Fibroblast of lung (primary cell): ENCODE data around the gene SLC27A1. TPM values are rescaled to one million over a fixed set of nuclear protein-coding genes. Genes with fewer than 3 reads are reported as not detected.
A peak's percentile ranks its signal among the peaks of the same experiment; 100 is the strongest.

Experiments used
- DNase-seq, 2 donors: peaks; one replicate each; pipeline versions ENCODE4 v3.0.0 to v3.0.0-alpha.2; 2010; ENCODE audit warnings: low read depth in 2 of 2
- H2AFZ ChIP-seq: 2 replicates; pipeline ENCODE4 v1.5.1; 2012; ENCODE audit warnings: low read length, control low read depth, inconsistent platforms
- H3K27ac ChIP-seq: 2 replicates; pipeline ENCODE4 v1.5.1; 2011; ENCODE audit warnings: low read length, control low read depth; ENCODE audit not compliant: insufficient read depth
- H3K27me3 ChIP-seq: 2 replicates; pipeline ENCODE4 v1.5.1; 2011; ENCODE audit warnings: mild to moderate bottlenecking, low read length; ENCODE audit not compliant: control insufficient read depth, insufficient read depth
- H3K36me3 ChIP-seq: 2 replicates; pipeline ENCODE4 v1.5.1; 2011; ENCODE audit warnings: low read length; ENCODE audit not compliant: control insufficient read depth, insufficient read depth
- H3K4me1 ChIP-seq: 2 replicates; pipeline ENCODE4 v1.5.1; 2011; ENCODE audit warnings: low read length; ENCODE audit not compliant: control insufficient read depth, insufficient read depth; ENCODE audit errors: extremely low read depth
- H3K4me2 ChIP-seq: 2 replicates; pipeline ENCODE4 v1.5.1; 2011; ENCODE audit warnings: low read length, control low read depth; ENCODE audit not compliant: insufficient read depth; ENCODE audit errors: extremely low read depth
- H3K4me3 ChIP-seq, 4 experiments: fragments of 200-600 bp in 1 of 4; sonication (generic) in 1 of 4; replicated peaks in 1 of 4; 2 replicates each; pipeline ENCODE4 v1.5.1; 2011 to 2016; ENCODE audit warnings: low read length in 4 of 4, low read depth in 3 of 4, mild to moderate bottlenecking in 3 of 4, control low read depth in 2 of 4, inconsistent platforms in 1 of 4, mixed read lengths in 1 of 4; ENCODE audit not compliant: insufficient read depth in 1 of 4; ENCODE audit errors: control extremely low read depth in 1 of 4
- H3K79me2 ChIP-seq: 2 replicates; pipeline ENCODE4 v1.5.1; 2012; ENCODE audit warnings: mild to moderate bottlenecking, low read length, inconsistent platforms; ENCODE audit not compliant: control insufficient read depth, insufficient read depth
- H3K9ac ChIP-seq: 2 replicates; pipeline ENCODE4 v1.5.1; 2011; ENCODE audit warnings: mild to moderate bottlenecking, low read length, control low read depth; ENCODE audit not compliant: insufficient read depth
- H3K9me3 ChIP-seq: 2 replicates; pipeline ENCODE4 v1.5.1; 2012; ENCODE audit warnings: low read depth, low read length; ENCODE audit not compliant: control insufficient read depth, insufficient read depth
- H4K20me1 ChIP-seq: 2 replicates; pipeline ENCODE4 v1.5.1; 2011; ENCODE audit warnings: low read length; ENCODE audit not compliant: control insufficient read depth, insufficient read depth; ENCODE audit errors: extremely low read depth
- CTCF ChIP-seq, 2 donors: IDR thresholded peaks in 1 of 2; conservative IDR thresholded peaks in 1 of 2; 1 replicate in 1 of 2; 2 replicates in 1 of 2; pipeline ENCODE4 v1.5.1; 2011 to 2012; ENCODE audit warnings: low read length in 2 of 2, control low read depth in 1 of 2, inconsistent platforms in 1 of 2, low read depth in 1 of 2, mild to moderate bottlenecking in 1 of 2
- EZH2 ChIP-seq: IDR thresholded peaks from 2 replicates; pipeline ENCODE4 v1.5.1; 2012; ENCODE audit warnings: low read length, control low read depth, mild to moderate bottlenecking; ENCODE audit errors: missing control alignments
- polyA plus RNA-seq, 2 donors: library from polyadenylated mRNA; depleted of rRNA in 1 of 2; stranded (reverse) in 1 of 2; unstranded in 1 of 2; fragments of >200 nt; gene quantifications; 2 replicates each; pipeline ENCODE4 v1.2.1, GENCODE V29; 2011 to 2012; ENCODE audit warnings: missing spikeins in 1 of 2
- total RNA-seq: library from RNA; depleted of rRNA; stranded (reverse); fragments of >200 nt; gene quantifications from 2 replicates; pipeline ENCODE4 v1.2.1, GENCODE V29; 2014

Gene SLC27A1
- total and polyA plus RNA-seq, 2 donors (not counting 1 experiment from before 2014, with no cell fraction given), result 4.0 to 25.3 TPM

- peak; percentile 92 to 96 for DNase-seq
- TF ChIP-seq CTCF (conservative IDR thresholded peaks at IDR 0.05 in 1 of 2, IDR thresholded peaks at IDR 0.05 in 1 of 2; ENCODE audit: low read depth in 1 of 2, low read length in 2 of 2) (no peak), EZH2 (no peak)
- Histone ChIP-seq H3K4me1 (peaks cover 8% of the 10 kb centered on the region), H3K9ac (no peak overlapping the region), H3K9me3 (no peaks in the 10 kb centered on the region), H3K4me3 (peak overlapping the region in 2 of 4 experiments; percentile 15 to 25), H3K27me3 (no peaks in the 10 kb centered on the region), H3K79me2 (peaks cover 20% of the 10 kb centered on the region), H3K36me3 (no peaks in the 10 kb centered on the region), H2AFZ (peak overlapping the region; percentile 50), H3K4me2 (peak overlapping the region; percentile 63), H3K27ac (peak overlapping the region; percentile 68), H4K20me1 (no peaks in the 10 kb centered on the region)
Observed at GRCh38 chr19:17553256-17553655, 82.9 kb downstream of the SLC27A1 start.

GRCh38 chr19:17554968-17555479 lies 84.7 kb downstream of the SLC27A1 start:
- Histone ChIP-seq H2AFZ (peak overlapping the region; percentile 80), H3K36me3 (peaks cover 6% of the 10 kb centered on the region), H3K27me3 (no peaks in the 10 kb centered on the region), H3K9me3 (no peaks in the 10 kb centered on the region), H3K27ac (peak overlapping the region; percentile 56), H3K79me2 (peaks cover 20% of the 10 kb centered on the region), H4K20me1 (no peaks in the 10 kb centered on the region), H3K4me2 (peak overlapping the region; percentile 84), H3K4me3 (peak overlapping the region; percentile 34 to 91 (median 46)), H3K4me1 (peaks cover 8% of the 10 kb centered on the region), H3K9ac (peak overlapping the region; percentile 32)
- no peak for DNase-seq
- TF ChIP-seq EZH2, result no peak
- no peak for TF ChIP-seq CTCF (conservative IDR thresholded peaks at IDR 0.05 in 1 of 2, IDR thresholded peaks at IDR 0.05 in 1 of 2; ENCODE audit: low read depth in 1 of 2, low read length in 2 of 2)

GRCh38 chr19:17555480-17555928 lies 85.2 kb downstream of the SLC27A1 start, which contains the start of gene COLGALT1:
TSS of gene COLGALT1 (plus strand) at chr19:17555649. CDS start at chr19:17555714, 65 bp downstream.
- H3K79me2 ChIP-seq, result peaks cover 20% of the 10 kb centered on the region
- TF ChIP-seq CTCF (conservative IDR thresholded peaks at IDR 0.05 in 1 of 2, IDR thresholded peaks at IDR 0.05 in 1 of 2; ENCODE audit: low read depth in 1 of 2, low read length in 2 of 2) (no peak), EZH2 (no peak)
- H3K4me1 ChIP-seq, result peaks cover 8% of the 10 kb centered on the region
- peak; percentile 93 to 96 for DNase-seq
- peak within 1 kb of the TSS; percentile 79 for H3K27ac ChIP-seq
- peak within 1 kb of the TSS; percentile 84 for H3K4me2 ChIP-seq
- peak within 1 kb of the TSS; percentile 80 for H2AFZ ChIP-seq
- peak within 1 kb of the TSS; percentile 83 to 96 (median 92) for H3K4me3 ChIP-seq
- no peaks in the 10 kb centered on the region for H4K20me1 ChIP-seq
- no peaks in the 10 kb centered on the region for H3K27me3 ChIP-seq
- peaks cover 11% of the 10 kb centered on the region for H3K36me3 ChIP-seq
- H3K9ac ChIP-seq, result peak within 1 kb of the TSS; percentile 81
- H3K9me3 ChIP-seq, result no peaks in the 10 kb centered on the region

Other genes starting within 250 kb of the SLC27A1 start
- gene OCEL1, start 244.3 kb upstream of the SLC27A1 start, total RNA-seq, result 2.6 and 4.6 TPM in 2 replicates
- gene OCEL1, start 244.3 kb upstream of the SLC27A1 start, polyA plus RNA-seq, result 4.5 and 8.8 TPM in 2 replicates
- gene NR2F6, start 224.6 kb upstream of the SLC27A1 start, total RNA-seq, result 37.0 and 42.4 TPM in 2 replicates
- 9.6 and 10.4 TPM in 2 replicates for gene NR2F6, start 224.6 kb upstream of the SLC27A1 start, polyA plus RNA-seq
- gene USHBP1, start 205.8 kb upstream of the SLC27A1 start, total RNA-seq, result under 0.01 TPM in 1 of 2 replicates, not detected in the other
- not detected in 2 replicates for gene USHBP1, start 205.8 kb upstream of the SLC27A1 start, polyA plus RNA-seq
- 74.3 and 79.4 TPM in 2 replicates for gene BABAM1, start 203.1 kb upstream of the SLC27A1 start, total RNA-seq
- 68.8 and 81.2 TPM in 2 replicates for gene BABAM1, start 203.1 kb upstream of the SLC27A1 start, polyA plus RNA-seq
- gene ANKLE1, start 188.6 kb upstream of the SLC27A1 start, total RNA-seq, result 0.17 and 0.26 TPM in 2 replicates
- gene ANKLE1, start 188.6 kb upstream of the SLC27A1 start, polyA plus RNA-seq, result 0.08 and 0.29 TPM in 2 replicates
- 10.3 and 16.8 TPM in 2 replicates for gene ABHD8, start 167.1 kb upstream of the SLC27A1 start, total RNA-seq
- 3.9 and 4.8 TPM in 2 replicates for gene ABHD8, start 167.1 kb upstream of the SLC27A1 start, polyA plus RNA-seq
- 44.8 and 48.3 TPM in 2 replicates for gene MRPL34, start 164.7 kb upstream of the SLC27A1 start, total RNA-seq
- gene MRPL34, start 164.7 kb upstream of the SLC27A1 start, polyA plus RNA-seq, result 27.5 and 38.8 TPM in 2 replicates
- 8.0 and 17.7 TPM in 2 replicates for gene DDA1, start 161.0 kb upstream of the SLC27A1 start, total RNA-seq
- 42.6 and 63.9 TPM in 2 replicates for gene DDA1, start 161.0 kb upstream of the SLC27A1 start, polyA plus RNA-seq
- 5.9 TPM in 2 replicates for gene ANO8, start 135.7 kb upstream of the SLC27A1 start, total RNA-seq
- gene ANO8, start 135.7 kb upstream of the SLC27A1 start, polyA plus RNA-seq, result 1.1 and 1.8 TPM in 2 replicates
- gene GTPBP3, start 133.0 kb upstream of the SLC27A1 start, total RNA-seq, result 11.1 and 17.2 TPM in 2 replicates
- gene GTPBP3, start 133.0 kb upstream of the SLC27A1 start, polyA plus RNA-seq, result 3.7 and 5.4 TPM in 2 replicates
- not detected in 2 replicates for gene PLVAP, start 93.2 kb upstream of the SLC27A1 start, total RNA-seq
- not detected in 2 replicates for gene PLVAP, start 93.2 kb upstream of the SLC27A1 start, polyA plus RNA-seq
- not detected in 2 replicates for gene CCDC194, start 76.3 kb upstream of the SLC27A1 start, total RNA-seq
- gene CCDC194, start 76.3 kb upstream of the SLC27A1 start, polyA plus RNA-seq, result not detected in 2 replicates
- 4.3 and 4.6 TPM in 2 replicates for gene BST2, start 64.9 kb upstream of the SLC27A1 start, total RNA-seq
- 2.4 and 5.6 TPM in 2 replicates for gene BST2, start 64.9 kb upstream of the SLC27A1 start, polyA plus RNA-seq
- gene MVB12A, start 50.5 kb upstream of the SLC27A1 start, total RNA-seq, result 28.0 and 34.7 TPM in 2 replicates
- 24.8 and 26.3 TPM in 2 replicates for gene MVB12A, start 50.5 kb upstream of the SLC27A1 start, polyA plus RNA-seq
- gene TMEM221, start 21.9 kb upstream of the SLC27A1 start, total RNA-seq, result under 0.01 and 0.17 TPM in 2 replicates
- not detected in 2 replicates for gene TMEM221, start 21.9 kb upstream of the SLC27A1 start, polyA plus RNA-seq
- gene NXNL1, start 9.6 kb upstream of the SLC27A1 start, total RNA-seq, result not detected in 2 replicates
- not detected in 2 replicates for gene NXNL1, start 9.6 kb upstream of the SLC27A1 start, polyA plus RNA-seq
- gene PGLS, start 41.1 kb downstream of the SLC27A1 start, total RNA-seq, result 52.8 and 67.3 TPM in 2 replicates
- gene PGLS, start 41.1 kb downstream of the SLC27A1 start, polyA plus RNA-seq, result 24.0 and 25.9 TPM in 2 replicates
- gene COLGALT1, start 85.1 kb downstream of the SLC27A1 start, total RNA-seq, result 58.6 and 96.9 TPM in 2 replicates
- gene COLGALT1, start 85.1 kb downstream of the SLC27A1 start, polyA plus RNA-seq, result 103 and 108 TPM in 2 replicates
- under 0.01 TPM in 2 replicates for gene UNC13A, start 217.8 kb downstream of the SLC27A1 start, total RNA-seq
- gene UNC13A, start 217.8 kb downstream of the SLC27A1 start, polyA plus RNA-seq, result 0.27 and 0.28 TPM in 2 replicates
- gene MAP1S, start 249.0 kb downstream of the SLC27A1 start, total RNA-seq, result 15.9 and 18.3 TPM in 2 replicates
- 10.5 and 13.1 TPM in 2 replicates for gene MAP1S, start 249.0 kb downstream of the SLC27A1 start, polyA plus RNA-seq